HG02588 (cell line): ENCODE results near the gene SLC38A1.
"Not testable (repeated sequence)": the region's sequence is repeated elsewhere in the genome, so short reads cannot be mapped to it uniquely, and the experiment has no call there.

Experiments
- ATAC-seq: cut with Tn5 transposase; IDR thresholded peaks from one replicate; pipeline ENCODE4 v1.9.1; 2021; ENCODE audit warnings: mild to moderate bottlenecking, moderate library complexity; ENCODE audit not compliant: unreplicated experiment

Gene SLC38A1

GRCh38 chr12:46268583-46269428 lies at the start of gene SLC38A1:
TSS of gene SLC38A1 (minus strand) at chr12:46269043. CDS start at chr12:46239800, 29,243 bp downstream.
- peak; percentile 66 for ATAC-seq

GRCh38 chr12:46318037-46318436 lies 49.2 kb upstream of the SLC38A1 start:
- no peak for ATAC-seq

- ATAC-seq: no peak
Measured at GRCh38 chr12:46304070-46304469, 35.2 kb upstream of the SLC38A1 start.

GRCh38 chr12:46303039-46303666 lies 34.3 kb upstream of the SLC38A1 start:
- ATAC-seq: no peak

GRCh38 chr12:46300910-46301309 lies 32.1 kb upstream of the SLC38A1 start:
- no peak for ATAC-seq

GRCh38 chr12:46299851-46300250 lies 31.0 kb upstream of the SLC38A1 start:
- ATAC-seq: no peak

- no peak for ATAC-seq
Measured at GRCh38 chr12:46298261-46298660, 29.4 kb upstream of the SLC38A1 start.

GRCh38 chr12:46296822-46297221 lies 28.0 kb upstream of the SLC38A1 start:
- ATAC-seq: no peak

- no peak for ATAC-seq
Measured at GRCh38 chr12:46292754-46293402, 24.0 kb upstream of the SLC38A1 start.

GRCh38 chr12:46291953-46292352 lies 23.1 kb upstream of the SLC38A1 start:
- ATAC-seq: not testable (repeated sequence)

- not testable (repeated sequence) for ATAC-seq
Measured at GRCh38 chr12:46285177-46285576, 16.3 kb upstream of the SLC38A1 start.

GRCh38 chr12:46282829-46283228 lies 14.0 kb upstream of the SLC38A1 start:
- no peak for ATAC-seq

- no peak for ATAC-seq
Measured at GRCh38 chr12:46276756-46277155, 7.9 kb upstream of the SLC38A1 start.

GRCh38 chr12:46271863-46272262 lies 3.0 kb upstream of the SLC38A1 start:
- no peak for ATAC-seq

- ATAC-seq: peak; percentile 10
Measured at GRCh38 chr12:46269429-46270241, 792 bp upstream of the SLC38A1 start.

GRCh38 chr12:46267825-46268582 lies 839 bp downstream of the SLC38A1 start:
- ATAC-seq: no peak

- ATAC-seq: no peak
Measured at GRCh38 chr12:46267575-46267824, 1.3 kb downstream of the SLC38A1 start.

- no peak for ATAC-seq
Measured at GRCh38 chr12:46266869-46267574, 1.8 kb downstream of the SLC38A1 start.

- no peak for ATAC-seq
Measured at GRCh38 chr12:46266382-46266791, 2.5 kb downstream of the SLC38A1 start.

GRCh38 chr12:46265734-46266133 lies 3.1 kb downstream of the SLC38A1 start:
- ATAC-seq: no peak
